ENCODE data around the gene PRKAR2B.
"Not testable (repeated sequence)": the region's sequence is repeated elsewhere in the genome, so short reads cannot be mapped to it uniquely, and the experiment has no call there.

The PRKAR2B gene

GRCh38 chr7:107047902-107048782, 3.6 kb downstream of the PRKAR2B start:
- ChIA-PET POLR2A (no interaction called here), CTCF (interaction anchor here (0.6 to 1.1 kb wide), 5 partner anchors 8 to 810 kb away, joined by 3 to 7 read pairs (median 3); no protein-coding TSS in a partner anchor)
- TF ChIP-seq ZNF384 (IDR thresholded peaks at IDR 0.05), result no peak
- no peak for TF ChIP-seq FOXA1 (IDR thresholded peaks at IDR 0.05)
- no peak for TF ChIP-seq NFRKB (IDR thresholded peaks at IDR 0.05)
- no peak for DNase-seq (ENCODE audit: extremely low spot score)

DNA sequence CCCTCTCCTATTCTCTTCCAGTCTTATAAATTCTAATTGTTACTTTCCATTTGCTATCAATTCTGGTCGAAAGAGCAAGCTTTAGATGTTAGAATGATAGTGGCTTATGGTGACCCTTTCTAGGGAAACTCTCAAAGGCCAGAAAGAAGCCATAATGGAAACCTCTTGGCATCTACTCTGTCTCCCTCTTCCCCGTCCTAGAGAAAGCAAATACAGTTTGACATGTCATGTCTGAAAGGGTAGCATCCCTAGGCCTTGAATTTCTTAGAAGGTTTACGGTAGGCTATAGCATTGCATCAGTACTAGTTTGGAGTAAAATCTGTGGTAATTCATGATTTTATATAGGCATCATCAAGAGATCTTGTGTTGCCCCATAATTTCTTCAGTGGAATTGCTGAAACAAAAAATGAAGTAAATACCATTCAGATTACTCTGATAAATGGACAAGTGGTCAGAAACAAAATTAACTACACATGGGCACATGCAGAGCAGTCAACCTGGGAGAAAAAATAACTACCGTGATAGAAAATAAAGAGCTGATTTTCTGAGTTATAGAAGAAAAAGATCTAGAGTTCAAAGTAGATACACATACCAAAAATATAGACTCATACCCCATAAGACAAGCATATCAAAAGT, 4.4 kb downstream of the PRKAR2B start:
- ChIA-PET CTCF (interaction anchor here (0.6 to 1.1 kb wide), 4 partner anchors 9 to 809 kb away, joined by 3 to 7 read pairs (median 4); no protein-coding TSS in a partner anchor), POLR2A (no interaction called here)
- TF ChIP-seq FOXK2 (IDR thresholded peaks at IDR 0.05) (no peak), HDGF (IDR thresholded peaks at IDR 0.05; ENCODE audit: borderline replicate concordance) (no peak), FOXM1 (IDR thresholded peaks at IDR 0.05; ENCODE audit: borderline replicate concordance) (no peak)
- no peak for DNase-seq (ENCODE audit: extremely low spot score)

DNA sequence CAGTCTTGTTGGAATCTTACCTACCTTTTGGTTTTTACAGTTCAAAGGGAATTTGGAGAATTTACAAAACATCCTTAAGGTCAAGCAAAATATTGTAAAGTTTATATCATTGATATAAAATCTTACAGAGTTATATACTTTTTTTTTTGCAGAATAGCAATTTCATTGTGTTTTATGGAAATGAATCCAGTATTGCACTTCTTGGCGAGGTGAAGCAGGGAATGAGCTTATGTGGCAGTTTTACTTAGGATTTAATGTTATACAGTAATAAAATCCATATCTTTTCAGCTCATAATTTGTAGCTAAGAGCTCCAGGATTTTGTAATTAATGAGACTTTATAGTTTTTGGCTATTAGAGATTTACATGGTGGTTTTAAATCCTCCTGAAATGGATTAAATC, 5.0 kb downstream of the PRKAR2B start:
- POLR2A ChIA-PET, result no interaction called here
- CTCF ChIA-PET, result no interaction called here
- DNase-seq (ENCODE audit: extremely low spot score), result no peak
- no peak for TF ChIP-seq ELF4 (IDR thresholded peaks at IDR 0.05)
- TF ChIP-seq, protein P1, sequence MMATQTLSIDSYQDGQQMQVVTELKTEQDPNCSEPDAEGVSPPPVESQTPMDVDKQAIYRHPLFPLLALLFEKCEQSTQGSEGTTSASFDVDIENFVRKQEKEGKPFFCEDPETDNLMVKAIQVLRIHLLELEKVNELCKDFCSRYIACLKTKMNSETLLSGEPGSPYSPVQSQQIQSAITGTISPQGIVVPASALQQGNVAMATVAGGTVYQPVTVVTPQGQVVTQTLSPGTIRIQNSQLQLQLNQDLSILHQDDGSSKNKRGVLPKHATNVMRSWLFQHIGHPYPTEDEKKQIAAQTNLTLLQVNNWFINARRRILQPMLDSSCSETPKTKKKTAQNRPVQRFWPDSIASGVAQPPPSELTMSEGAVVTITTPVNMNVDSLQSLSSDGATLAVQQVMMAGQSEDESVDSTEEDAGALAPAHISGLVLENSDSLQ (IDR thresholded peaks at IDR 0.05), result no peak
- no peak for TF ChIP-seq SP1 (IDR thresholded peaks at IDR 0.05)
- TF ChIP-seq TARDBP (IDR thresholded peaks at IDR 0.05), result no peak
- TF ChIP-seq SUZ12 (IDR thresholded peaks at IDR 0.05), result no peak
- TF ChIP-seq HDGF (IDR thresholded peaks at IDR 0.05; ENCODE audit: borderline replicate concordance), result no peak
- TF ChIP-seq NFRKB (IDR thresholded peaks at IDR 0.05), result no peak
- no peak for TF ChIP-seq FOXK2 (IDR thresholded peaks at IDR 0.05)
- no peak for TF ChIP-seq FOXM1 (IDR thresholded peaks at IDR 0.05; ENCODE audit: borderline replicate concordance)
- TF ChIP-seq ARNT (IDR thresholded peaks at IDR 0.05), result no peak
- no peak for TF ChIP-seq L3MBTL2 (conservative IDR thresholded peaks at IDR 0.05)
- TF ChIP-seq LEF1 (IDR thresholded peaks at IDR 0.05; ENCODE audit: borderline replicate concordance), result no peak
- no peak for TF ChIP-seq CTBP1 (IDR thresholded peaks at IDR 0.05; ENCODE audit: borderline replicate concordance)
- TF ChIP-seq ZNF384 (IDR thresholded peaks at IDR 0.05), result no peak
- TF ChIP-seq FOXA1 (IDR thresholded peaks at IDR 0.05), result no peak
- TF ChIP-seq BHLHE40 (IDR thresholded peaks at IDR 0.05; ENCODE audit: borderline replicate concordance), result no peak

DNA sequence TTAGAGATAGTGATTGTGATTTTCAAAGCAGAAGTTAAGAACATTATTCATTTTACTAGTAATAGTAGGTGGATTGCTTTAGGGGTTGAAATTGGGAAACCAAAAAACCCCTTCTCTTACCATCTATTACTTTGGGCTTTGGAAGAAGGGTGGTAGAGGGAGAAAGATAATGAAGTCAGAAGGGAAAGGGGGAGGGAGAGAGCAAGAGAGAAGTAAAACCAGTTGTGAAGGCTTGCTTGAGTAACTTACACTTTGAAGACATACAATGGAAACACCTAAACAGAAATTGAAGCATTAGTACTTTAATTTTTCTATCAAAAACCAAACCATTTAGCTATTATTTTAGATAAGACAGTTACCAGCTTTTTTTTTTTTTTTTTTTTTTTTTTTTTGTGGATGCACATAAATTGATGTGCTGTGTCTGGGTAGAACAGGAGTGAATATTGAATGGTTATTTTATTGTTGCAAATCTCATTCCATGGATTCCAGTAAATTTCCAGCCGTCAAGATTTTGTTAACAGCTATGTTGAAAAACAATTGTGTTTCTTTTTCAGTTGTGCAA, 5.5 kb downstream of the PRKAR2B start:
- ChIA-PET POLR2A (no interaction called here), CTCF (no interaction called here)
- no peak for DNase-seq (ENCODE audit: extremely low spot score)
- no peak for TF ChIP-seq ELF4 (IDR thresholded peaks at IDR 0.05)
- peak; percentile 18; the same call in 1 of the 2 replicates for TF ChIP-seq ZNF384 (IDR thresholded peaks at IDR 0.05)

DNA sequence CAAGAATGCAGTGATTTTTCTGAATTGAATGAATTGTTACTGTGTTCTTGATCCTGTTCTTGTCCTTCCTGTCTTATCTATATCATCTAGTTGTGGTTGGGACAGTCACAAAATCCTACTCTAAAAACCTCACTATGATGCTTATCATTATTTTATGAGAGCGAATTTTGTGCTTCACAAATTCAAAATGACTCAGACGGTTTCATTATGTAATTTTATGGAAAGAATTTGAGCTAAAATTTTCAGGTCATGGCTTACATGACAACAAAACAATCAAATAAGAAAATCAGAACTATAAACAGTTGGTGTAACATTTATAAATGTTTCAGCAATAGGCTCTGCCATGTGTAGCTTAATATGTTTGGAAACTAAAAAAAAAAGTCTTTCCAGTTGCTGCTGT, 6.9 kb downstream of the PRKAR2B start:
- DNase-seq (ENCODE audit: extremely low spot score), result no peak
- POLR2A ChIA-PET, result no interaction called here
- CTCF ChIA-PET, result no interaction called here
- TF ChIP-seq TARDBP (IDR thresholded peaks at IDR 0.05), result no peak

GRCh38 chr7:107054965-107055364, 10.5 kb downstream of the PRKAR2B start:
- DNase-seq (ENCODE audit: extremely low spot score); POLR2A ChIA-PET; CTCF ChIA-PET: not testable (repeated sequence)

DNA sequence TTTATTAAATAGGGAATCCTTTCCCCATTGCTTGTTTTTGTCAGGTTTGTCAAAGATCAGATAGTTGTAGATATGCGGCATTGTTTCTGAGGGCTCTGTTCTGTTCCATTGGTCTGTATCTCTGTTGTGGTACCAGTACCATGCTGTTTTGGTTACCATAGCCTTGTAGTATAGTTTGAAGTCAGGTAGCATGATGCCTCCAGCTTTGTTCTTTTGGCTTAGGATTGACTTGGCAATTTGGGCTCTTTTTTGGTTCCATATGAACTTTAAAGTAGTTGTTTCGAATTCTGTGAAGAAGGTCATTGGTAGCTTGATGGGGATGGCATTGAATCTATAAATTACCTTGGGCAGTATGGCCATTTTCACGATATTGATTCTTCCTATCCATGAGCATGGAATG, 11.6 kb downstream of the PRKAR2B start:
- POLR2A ChIA-PET, result not testable (repeated sequence)

GRCh38 chr7:107056728-107057473, 12.4 kb downstream of the PRKAR2B start:
- TF ChIP-seq ZNF384 (IDR thresholded peaks at IDR 0.05) (no peak), ELF4 (IDR thresholded peaks at IDR 0.05) (no peak), ARNT (IDR thresholded peaks at IDR 0.05) (no peak), HDGF (IDR thresholded peaks at IDR 0.05; ENCODE audit: borderline replicate concordance) (no peak), SP1 (IDR thresholded peaks at IDR 0.05) (no peak), CTBP1 (IDR thresholded peaks at IDR 0.05; ENCODE audit: borderline replicate concordance) (no peak), NFRKB (IDR thresholded peaks at IDR 0.05) (no peak), FOXA1 (IDR thresholded peaks at IDR 0.05) (no peak), L3MBTL2 (conservative IDR thresholded peaks at IDR 0.05) (no peak), FOXK2 (IDR thresholded peaks at IDR 0.05) (no peak)
- no peak for DNase-seq (ENCODE audit: extremely low spot score)
- POLR2A ChIA-PET, result no interaction called here
- CTCF ChIA-PET, result interaction anchor here (1.5 kb wide), 1 partner anchor 8 kb away, joined by 4 read pairs; no protein-coding TSS in a partner anchor

More for the DNA sequence above, 11.6 kb downstream of the PRKAR2B start:
- CTCF ChIA-PET; DNase-seq (ENCODE audit: extremely low spot score): not testable (repeated sequence)

Data from HEK293T (cell line).